C4-2B (cell line): ENCODE data around the gene IPO9.
"Not testable (repeated sequence)": the region's sequence is repeated elsewhere in the genome, so short reads cannot be mapped to it uniquely, and the experiment has no call there.

ENCODE experiments used
- H3K27ac ChIP-seq: fragments of 450-650 bp; 2 replicates; pipeline ENCODE4 v1.5.1; 2017
- ZFX ChIP-seq: fragments of 450-650 bp; IDR thresholded peaks from 2 replicates; pipeline ENCODE4 v1.6.1; 2017
- TF ChIP-seq, protein P1 (sequence below): fragments of 450-650 bp; conservative IDR thresholded peaks from 2 replicates; pipeline ENCODE4 v1.5.1; 2017; ENCODE audit warnings: mild to moderate bottlenecking

The IPO9 gene

DNA sequence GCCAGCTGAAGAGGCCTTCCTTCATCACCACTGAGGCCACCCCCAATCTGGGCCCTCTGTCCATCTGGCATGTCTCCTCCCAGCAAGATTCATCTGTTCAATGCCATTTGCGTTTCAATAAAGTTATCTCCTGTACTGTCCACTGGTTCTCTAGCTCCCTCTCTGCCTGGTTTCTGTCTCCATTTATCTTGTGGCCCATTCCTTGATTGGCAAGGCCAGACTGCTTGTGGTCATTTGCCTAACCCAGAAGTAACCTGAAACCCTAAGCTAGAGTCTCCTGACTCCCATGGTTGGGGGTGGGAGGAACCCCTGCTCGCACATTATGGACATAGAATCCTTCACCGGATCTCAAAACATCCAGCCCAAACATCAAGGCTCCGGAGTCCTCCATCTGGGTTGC, 2.1 kb upstream of the IPO9 start:
- TF ChIP-seq, protein P1, sequence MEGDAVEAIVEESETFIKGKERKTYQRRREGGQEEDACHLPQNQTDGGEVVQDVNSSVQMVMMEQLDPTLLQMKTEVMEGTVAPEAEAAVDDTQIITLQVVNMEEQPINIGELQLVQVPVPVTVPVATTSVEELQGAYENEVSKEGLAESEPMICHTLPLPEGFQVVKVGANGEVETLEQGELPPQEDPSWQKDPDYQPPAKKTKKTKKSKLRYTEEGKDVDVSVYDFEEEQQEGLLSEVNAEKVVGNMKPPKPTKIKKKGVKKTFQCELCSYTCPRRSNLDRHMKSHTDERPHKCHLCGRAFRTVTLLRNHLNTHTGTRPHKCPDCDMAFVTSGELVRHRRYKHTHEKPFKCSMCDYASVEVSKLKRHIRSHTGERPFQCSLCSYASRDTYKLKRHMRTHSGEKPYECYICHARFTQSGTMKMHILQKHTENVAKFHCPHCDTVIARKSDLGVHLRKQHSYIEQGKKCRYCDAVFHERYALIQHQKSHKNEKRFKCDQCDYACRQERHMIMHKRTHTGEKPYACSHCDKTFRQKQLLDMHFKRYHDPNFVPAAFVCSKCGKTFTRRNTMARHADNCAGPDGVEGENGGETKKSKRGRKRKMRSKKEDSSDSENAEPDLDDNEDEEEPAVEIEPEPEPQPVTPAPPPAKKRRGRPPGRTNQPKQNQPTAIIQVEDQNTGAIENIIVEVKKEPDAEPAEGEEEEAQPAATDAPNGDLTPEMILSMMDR, result no peak

DNA sequence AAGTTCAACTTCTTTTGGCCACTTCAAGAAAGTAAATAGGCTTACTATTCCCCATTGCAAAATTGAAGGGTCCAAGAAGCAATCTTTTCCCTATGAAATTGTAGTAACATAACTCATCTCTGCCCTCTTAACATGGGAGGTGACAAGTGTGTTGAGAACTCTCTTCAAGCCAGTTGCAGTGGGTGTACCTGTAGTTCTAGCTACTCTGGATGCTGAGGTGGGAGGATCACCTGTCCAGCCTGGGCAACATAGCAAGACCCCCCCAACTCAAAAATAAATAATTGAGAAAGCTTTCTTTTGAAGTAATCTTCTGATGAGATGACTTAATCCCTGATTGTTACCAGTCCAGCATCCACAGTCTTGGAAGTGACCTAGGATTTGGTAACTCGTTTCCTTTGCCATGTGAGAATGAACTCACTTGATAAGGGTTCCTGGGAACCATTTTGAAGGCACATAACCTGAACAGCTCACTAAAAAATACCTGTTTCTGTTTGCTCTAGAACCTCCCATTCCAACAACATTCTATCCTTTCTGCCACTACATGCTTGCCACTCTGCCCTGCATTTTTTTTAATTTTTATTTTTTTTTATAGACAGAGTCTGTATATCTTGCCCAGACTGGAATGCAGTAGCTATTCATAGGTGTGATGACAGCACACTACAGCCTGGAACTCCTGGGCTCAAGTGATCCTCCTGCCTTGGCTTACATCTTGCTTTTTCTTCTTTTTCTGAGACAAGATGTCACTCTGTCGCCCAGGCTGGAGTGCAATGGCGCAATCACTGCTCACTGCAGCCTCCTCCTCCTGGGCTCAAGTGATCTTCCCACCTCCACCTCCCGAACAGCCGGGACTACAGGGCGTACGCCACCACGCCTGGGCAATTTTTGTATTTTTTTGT, 1.4 kb upstream of the IPO9 start:
- no peak overlapping the region for H3K27ac ChIP-seq
- TF ChIP-seq ZFX, result no peak
- TF ChIP-seq, protein P1, result no peak

More for the DNA sequence above, 2.1 kb upstream of the IPO9 start:
- no peak overlapping the region for H3K27ac ChIP-seq

GRCh38 chr1:201828217-201828819, 639 bp upstream of the IPO9 start:
- H3K27ac ChIP-seq, result no peak overlapping the region; the same call in 1 of the 2 replicates
- TF ChIP-seq ZFX, result no peak
- TF ChIP-seq, protein P1, result no peak

- no peak overlapping the region for H3K27ac ChIP-seq
- no peak for TF ChIP-seq ZFX
- TF ChIP-seq, protein P1, result no peak
Measured at GRCh38 chr1:201831371-201831770, 2.4 kb downstream of the IPO9 start.

DNA sequence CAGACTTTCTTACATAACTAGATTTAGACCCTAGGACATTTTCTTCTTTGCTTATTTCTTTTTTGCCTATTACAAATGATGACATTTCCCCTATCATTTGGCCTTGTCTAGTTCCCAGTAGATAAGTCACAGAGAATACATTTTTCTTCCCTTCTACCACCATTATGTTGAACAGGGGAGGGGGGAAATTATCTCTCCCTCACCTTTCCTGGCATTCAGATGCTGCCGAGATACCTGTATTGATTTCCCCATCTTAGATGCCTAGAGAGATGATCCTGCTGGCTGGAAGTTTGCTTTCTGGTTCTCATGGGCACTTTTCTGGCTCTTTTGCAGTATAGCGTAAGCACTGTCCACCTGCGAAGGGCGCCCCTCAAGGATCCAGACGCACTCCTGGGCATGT, 5.7 kb downstream of the IPO9 start:
- no peak overlapping the region for H3K27ac ChIP-seq
- TF ChIP-seq, protein P1, result no peak
- no peak for TF ChIP-seq ZFX

DNA sequence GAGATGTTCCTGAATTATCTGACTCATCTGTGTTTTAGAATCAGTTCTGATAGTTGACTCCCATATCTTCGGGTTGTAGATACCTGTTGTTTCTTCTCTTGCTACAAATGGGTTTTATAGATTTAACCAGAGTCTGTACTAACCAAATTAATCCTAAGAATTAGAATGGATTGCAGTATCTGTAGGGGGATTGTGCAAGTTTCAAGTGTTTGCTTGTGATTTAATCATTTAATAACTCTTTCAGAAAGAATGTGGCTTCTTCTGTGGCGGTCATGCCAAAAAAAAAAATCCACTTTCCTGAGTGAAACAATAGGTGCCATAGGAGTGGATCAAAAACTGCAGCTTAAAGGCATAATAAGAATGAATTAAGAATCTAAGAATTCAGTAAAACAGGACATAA, 9.4 kb downstream of the IPO9 start:
- no peak overlapping the region for H3K27ac ChIP-seq
- TF ChIP-seq, protein P1, result no peak
- TF ChIP-seq ZFX, result no peak

DNA sequence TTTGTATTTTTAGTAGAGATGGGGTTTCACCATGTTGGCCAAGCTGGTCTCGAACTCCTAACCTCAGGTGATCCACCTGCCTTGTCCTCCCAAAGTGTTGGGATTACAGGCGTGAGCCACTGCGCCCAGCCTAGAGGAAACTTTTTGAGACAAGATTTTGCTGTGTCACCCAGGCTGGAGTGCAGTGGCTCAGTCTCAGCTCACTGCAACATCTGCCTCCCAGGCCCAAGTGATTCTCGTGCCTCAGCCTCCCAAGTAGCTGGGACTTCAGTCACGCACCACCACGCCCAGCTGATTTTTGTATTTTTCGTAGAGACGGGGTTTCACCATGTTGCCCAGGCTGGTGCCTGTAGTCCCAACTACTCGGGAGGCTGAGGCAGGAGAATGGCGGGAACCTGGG, 10.1 kb downstream of the IPO9 start:
- not testable (repeated sequence) for H3K27ac ChIP-seq
